Measurements from ENCODE around the gene SLC10A6. TPM values are rescaled to one million over a fixed set of nuclear protein-coding genes. Genes with fewer than 3 reads are reported as not detected.

The SLC10A6 gene
- total and polyA plus RNA-seq, 4 donors, result 0.05 to 0.25 TPM; not detected in 2

GRCh38 chr4:86810847-86811246 lies 38.3 kb downstream of the SLC10A6 start:
- Histone ChIP-seq H3K4me1 (ENCODE audit: control insufficient read depth in 4 of 4, insufficient read depth in 4 of 4, low read length in 3 of 4) (no peaks in the 10 kb centered on the region), H3K36me3 (ENCODE audit: control insufficient read depth in 4 of 4, insufficient read depth in 3 of 4, low read depth in 1 of 4, low read length in 3 of 4) (no peaks in the 10 kb centered on the region), H3K9me3 (ENCODE audit: control insufficient read depth in 4 of 4, low read length in 3 of 4) (peaks cover 0 to 8% (median 2%) of the 10 kb centered on the region in 4 donors), H3K4me3 (ENCODE audit: low read depth in 1 of 3, low read length in 3 of 3) (no peak overlapping the region), H3K9ac (ENCODE audit: low read depth in 1 of 2, low read length in 2 of 2) (no peak overlapping the region), H3K27ac (ENCODE audit: low read depth in 1 of 2, low read length in 2 of 2) (no peak overlapping the region), H3K27me3 (ENCODE audit: control insufficient read depth in 4 of 4, insufficient read depth in 4 of 4, low read length in 3 of 4) (peaks cover 0 to 2% (median 0%) of the 10 kb centered on the region in 4 donors)
- 97% methylated on average over 3 of the region's 3 CpGs for WGBS
- no peak for DNase-seq (ENCODE audit: low spot score)
- TF ChIP-seq HNF4A (conservative IDR thresholded peaks at IDR 0.05), result no peak
- no peak for TF ChIP-seq HNF4G (IDR thresholded peaks at IDR 0.05)
- no peak for TF ChIP-seq EGR1 (IDR thresholded peaks at IDR 0.05; ENCODE audit: low read depth in 2 of 2)
- TF ChIP-seq FOXA1 (IDR thresholded peaks at IDR 0.05), result no peak
- TF ChIP-seq MAX (IDR thresholded peaks at IDR 0.05), result no peak
- TF ChIP-seq NR2F2 (IDR thresholded peaks at IDR 0.05), result no peak
- TF ChIP-seq SP1 (IDR thresholded peaks at IDR 0.05), result no peak
- no peak for TF ChIP-seq YY1 (IDR thresholded peaks at IDR 0.05)
- no peak for TF ChIP-seq RXRA (IDR thresholded peaks at IDR 0.05)
- TF ChIP-seq FOXA2 (IDR thresholded peaks at IDR 0.05), result no peak
- TF ChIP-seq, protein P1, sequence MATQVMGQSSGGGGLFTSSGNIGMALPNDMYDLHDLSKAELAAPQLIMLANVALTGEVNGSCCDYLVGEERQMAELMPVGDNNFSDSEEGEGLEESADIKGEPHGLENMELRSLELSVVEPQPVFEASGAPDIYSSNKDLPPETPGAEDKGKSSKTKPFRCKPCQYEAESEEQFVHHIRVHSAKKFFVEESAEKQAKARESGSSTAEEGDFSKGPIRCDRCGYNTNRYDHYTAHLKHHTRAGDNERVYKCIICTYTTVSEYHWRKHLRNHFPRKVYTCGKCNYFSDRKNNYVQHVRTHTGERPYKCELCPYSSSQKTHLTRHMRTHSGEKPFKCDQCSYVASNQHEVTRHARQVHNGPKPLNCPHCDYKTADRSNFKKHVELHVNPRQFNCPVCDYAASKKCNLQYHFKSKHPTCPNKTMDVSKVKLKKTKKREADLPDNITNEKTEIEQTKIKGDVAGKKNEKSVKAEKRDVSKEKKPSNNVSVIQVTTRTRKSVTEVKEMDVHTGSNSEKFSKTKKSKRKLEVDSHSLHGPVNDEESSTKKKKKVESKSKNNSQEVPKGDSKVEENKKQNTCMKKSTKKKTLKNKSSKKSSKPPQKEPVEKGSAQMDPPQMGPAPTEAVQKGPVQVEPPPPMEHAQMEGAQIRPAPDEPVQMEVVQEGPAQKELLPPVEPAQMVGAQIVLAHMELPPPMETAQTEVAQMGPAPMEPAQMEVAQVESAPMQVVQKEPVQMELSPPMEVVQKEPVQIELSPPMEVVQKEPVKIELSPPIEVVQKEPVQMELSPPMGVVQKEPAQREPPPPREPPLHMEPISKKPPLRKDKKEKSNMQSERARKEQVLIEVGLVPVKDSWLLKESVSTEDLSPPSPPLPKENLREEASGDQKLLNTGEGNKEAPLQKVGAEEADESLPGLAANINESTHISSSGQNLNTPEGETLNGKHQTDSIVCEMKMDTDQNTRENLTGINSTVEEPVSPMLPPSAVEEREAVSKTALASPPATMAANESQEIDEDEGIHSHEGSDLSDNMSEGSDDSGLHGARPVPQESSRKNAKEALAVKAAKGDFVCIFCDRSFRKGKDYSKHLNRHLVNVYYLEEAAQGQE (IDR thresholded peaks at IDR 0.05), result no peak
- TF ChIP-seq RAD21 (IDR thresholded peaks at IDR 0.05), result no peak

DNA sequence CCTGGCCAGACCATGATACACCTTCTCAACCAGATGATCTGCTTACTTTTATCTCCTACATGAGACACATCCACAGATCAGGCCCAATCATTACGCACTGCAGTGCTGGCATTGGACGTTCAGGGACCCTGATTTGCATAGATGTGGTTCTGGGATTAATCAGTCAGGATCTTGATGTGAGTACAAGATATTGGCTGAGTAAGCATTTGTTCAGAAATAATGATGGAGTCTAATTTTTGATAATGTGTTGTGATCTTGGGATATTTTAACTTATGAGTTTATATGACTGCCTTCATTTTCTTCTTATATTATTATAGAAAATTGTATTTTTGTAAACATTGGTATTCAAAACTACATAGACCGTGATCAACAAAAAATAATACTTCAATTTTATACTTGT lies 39.4 kb downstream of the SLC10A6 start:
- Histone ChIP-seq H3K9me3 (ENCODE audit: control insufficient read depth in 4 of 4, low read length in 3 of 4) (no peaks in the 10 kb centered on the region), H3K27me3 (ENCODE audit: control insufficient read depth in 4 of 4, insufficient read depth in 4 of 4, low read length in 3 of 4) (peaks cover 0 to 2% (median 0%) of the 10 kb centered on the region in 4 donors), H3K4me3 (ENCODE audit: low read depth in 1 of 3, low read length in 3 of 3) (no peak overlapping the region), H3K36me3 (ENCODE audit: control insufficient read depth in 4 of 4, insufficient read depth in 3 of 4, low read depth in 1 of 4, low read length in 3 of 4) (no peaks in the 10 kb centered on the region), H3K27ac (ENCODE audit: low read depth in 1 of 2, low read length in 2 of 2) (no peak overlapping the region), H3K4me1 (ENCODE audit: control insufficient read depth in 4 of 4, insufficient read depth in 4 of 4, low read length in 3 of 4) (no peaks in the 10 kb centered on the region), H3K9ac (ENCODE audit: low read depth in 1 of 2, low read length in 2 of 2) (no peak overlapping the region)
- 88% methylated on average over 3 of the region's 3 CpGs for WGBS
- DNase-seq (ENCODE audit: low spot score), result no peak
- TF ChIP-seq HNF4G (IDR thresholded peaks at IDR 0.05), result no peak
- TF ChIP-seq GABPA (IDR thresholded peaks at IDR 0.05 in 1 of 2, conservative IDR thresholded peaks at IDR 0.05 in 1 of 2), result no peak
- TF ChIP-seq NR2F2 (IDR thresholded peaks at IDR 0.05), result no peak
- TF ChIP-seq FOXA1 (IDR thresholded peaks at IDR 0.05), result no peak
- TF ChIP-seq MAX (IDR thresholded peaks at IDR 0.05), result no peak
- TF ChIP-seq JUND (IDR thresholded peaks at IDR 0.05), result no peak
- TF ChIP-seq HNF4A (conservative IDR thresholded peaks at IDR 0.05), result no peak
- no peak for TF ChIP-seq ATF3 (IDR thresholded peaks at IDR 0.05)
- no peak for TF ChIP-seq SP1 (IDR thresholded peaks at IDR 0.05)
- TF ChIP-seq ZBTB33 (IDR thresholded peaks at IDR 0.05), result no peak
- TF ChIP-seq EGR1 (IDR thresholded peaks at IDR 0.05; ENCODE audit: low read depth in 2 of 2), result no peak
- no peak for TF ChIP-seq YY1 (IDR thresholded peaks at IDR 0.05)
- no peak for TF ChIP-seq RAD21 (IDR thresholded peaks at IDR 0.05)
- no peak for TF ChIP-seq TAF1 (conservative IDR thresholded peaks at IDR 0.05)
- TF ChIP-seq, protein P1 (IDR thresholded peaks at IDR 0.05), result no peak
